K562 (cell line): ENCODE measurements around the gene PI4K2B. TPM values are rescaled to one million over a fixed set of nuclear protein-coding genes. Genes with fewer than 3 reads are reported as not detected.

Experiments
- ARID1B ChIP-seq: fragments of 450-650 bp; IDR thresholded peaks from 2 replicates; pipeline ENCODE4 v1.6.1; 2016; ENCODE audit warnings: antibody characterized with exemption, mild to moderate bottlenecking, inconsistent platforms
- ARNT ChIP-seq, 2 experiments: fragments of 450-650 bp; IDR thresholded peaks; 2 replicates each; pipeline ENCODE4 v1.6.1; 2016; ENCODE audit warnings: mild to moderate bottlenecking in 1 of 2
- BMI1 ChIP-seq: fragments of 150-350 bp; IDR thresholded peaks from 2 replicates; pipeline ENCODE4 v1.6.1; 2014; ENCODE audit warnings: low read length
- BRCA1 ChIP-seq, 2 experiments: fragments of 450-650 bp in 1 of 2; sonication (generic) in 1 of 2; formaldehyde crosslinking in 1 of 2; IDR thresholded peaks; 2 replicates each; pipeline versions ENCODE4 v1.5.0 to v1.6.1; 2017 to 2020; ENCODE audit warnings: mild to moderate bottlenecking in 1 of 2, missing genetic modification reagents in 1 of 2
- CHD4 ChIP-seq: fragments of 200-600 bp; sonication (generic); IDR thresholded peaks from 3 replicates; pipeline ENCODE4 v1.6.1; 2012; ENCODE audit warnings: low read depth, mild to moderate bottlenecking, mixed read lengths, low read length, inconsistent platforms; ENCODE audit not compliant: insufficient read depth, insufficient replicate concordance, poor library complexity, severe bottlenecking
- ESRRA ChIP-seq: fragments of 450-650 bp; IDR thresholded peaks from 2 replicates; pipeline ENCODE4 v1.6.1; 2014; ENCODE audit warnings: low read depth, mild to moderate bottlenecking, moderate library complexity, borderline replicate concordance
- FOXK1 ChIP-seq: sonication (generic); formaldehyde crosslinking; IDR thresholded peaks from 2 replicates; pipeline ENCODE4 v1.8.0; 2022; ENCODE audit warnings: missing genetic modification reagents, mild to moderate bottlenecking, borderline replicate concordance
- GATA2 ChIP-seq: sonication (generic); formaldehyde crosslinking; IDR thresholded peaks from 2 replicates; pipeline ENCODE4 v1.4.0; 2020; ENCODE audit warnings: mild to moderate bottlenecking, missing genetic modification reagents
- HNRNPK ChIP-seq: fragments of 200-400 bp; formaldehyde crosslinking; IDR thresholded peaks from one replicate; pipeline ENCODE4 v1.6.1; 2018; ENCODE audit warnings: mild to moderate bottlenecking, low read depth, low read length; ENCODE audit not compliant: poor library complexity, severe bottlenecking
- KAT8 ChIP-seq: fragments of 450-650 bp; IDR thresholded peaks from 2 replicates; pipeline ENCODE4 v1.6.1; 2016; ENCODE audit warnings: low read depth, mild to moderate bottlenecking
- MCM7 ChIP-seq, 2 experiments: fragments of 450-650 bp; IDR thresholded peaks; 2 replicates each; pipeline ENCODE4 v1.6.1; 2016 to 2018
- MIER1 ChIP-seq: fragments of 450-650 bp; IDR thresholded peaks from 2 replicates; pipeline ENCODE4 v1.6.1; 2016; ENCODE audit warnings: antibody characterized with exemption, mild to moderate bottlenecking, low read depth
- NCOA1 ChIP-seq: fragments of 450-650 bp; IDR thresholded peaks from 2 replicates; pipeline ENCODE4 v1.6.1; 2016; ENCODE audit warnings: low read depth
- NCOR1 ChIP-seq: fragments of 450-650 bp; IDR thresholded peaks from 2 replicates; pipeline ENCODE4 v1.6.1; 2016; ENCODE audit warnings: mild to moderate bottlenecking, moderate library complexity
- PHB2 ChIP-seq: fragments of 450-650 bp; IDR thresholded peaks from 2 replicates; pipeline ENCODE4 v1.6.1; 2017; ENCODE audit warnings: low read depth
- SUPT5H ChIP-seq: fragments of 450-650 bp; IDR thresholded peaks from 2 replicates; pipeline ENCODE4 v1.6.1; 2016
- TSC22D4 ChIP-seq: fragments of 450-650 bp; IDR thresholded peaks from 2 replicates; pipeline ENCODE4 v1.6.1; 2016; ENCODE audit warnings: missing genetic modification characterization, missing biosample characterization, control low read depth
- ZBTB1 ChIP-seq: sonication (generic); formaldehyde crosslinking; IDR thresholded peaks from 2 replicates; pipeline ENCODE4 v1.8.1; 2023; ENCODE audit warnings: missing genetic modification reagents, low read depth, mild to moderate bottlenecking, borderline replicate concordance
- ZBTB17 ChIP-seq: fragments of 450-650 bp; formaldehyde crosslinking; IDR thresholded peaks from 2 replicates; pipeline ENCODE4 v1.4.0; 2020; ENCODE audit warnings: mild to moderate bottlenecking
- ZKSCAN8 ChIP-seq: fragments of 200-800 bp; sonication (Bioruptor generic); IDR thresholded peaks from 2 replicates; pipeline ENCODE4 v1.6.1; 2016; ENCODE audit warnings: missing genetic modification characterization, missing compliant biosample characterization
- ZNF12 ChIP-seq: sonication (generic); formaldehyde crosslinking; IDR thresholded peaks from 2 replicates; pipeline ENCODE4 v1.4.0; 2020; ENCODE audit warnings: mild to moderate bottlenecking, missing genetic modification reagents
- ZNF140 ChIP-seq: fragments of 250-450 bp; sonication (Bioruptor Pico); IDR thresholded peaks from 2 replicates; pipeline ENCODE4 v1.8.0; 2021; ENCODE audit warnings: moderate library complexity, mild to moderate bottlenecking, inconsistent platforms
- ZNF175 ChIP-seq: fragments of 200-800 bp; sonication (Bioruptor generic); IDR thresholded peaks from 2 replicates; pipeline ENCODE4 v1.6.1; 2016; ENCODE audit warnings: low read depth, mild to moderate bottlenecking, missing genetic modification characterization, missing compliant biosample characterization
- ZNF239 ChIP-seq: fragments of 250-450 bp; sonication (Bioruptor Pico); IDR thresholded peaks from 2 replicates; pipeline ENCODE4 v1.4.0; 2020; ENCODE audit warnings: mild to moderate bottlenecking
- ZNF41 ChIP-seq: fragments of 250-450 bp; sonication (Bioruptor Pico); conservative IDR thresholded peaks from 2 replicates; pipeline ENCODE4 v1.4.0; 2020; ENCODE audit warnings: mild to moderate bottlenecking
- ZNF696 ChIP-seq: fragments of 250-450 bp; sonication (Bioruptor Pico); conservative IDR thresholded peaks from 2 replicates; pipeline ENCODE4 v1.4.0; 2020; ENCODE audit warnings: mild to moderate bottlenecking, moderate library complexity
- ZZZ3 ChIP-seq: fragments of 450-650 bp; IDR thresholded peaks from 2 replicates; pipeline ENCODE4 v1.6.1; 2016; ENCODE audit warnings: antibody characterized with exemption, mild to moderate bottlenecking, moderate library complexity
- polyA plus RNA-seq, 8 experiments: library from polyadenylated mRNA; depleted of rRNA in 4 of 8; stranded (reverse) in 5 of 8; unstranded in 3 of 8; fragments of >200 nt; fragmentation: Nextera tagmentation in 2 of 8; fragmentation: Illumina TruSeq in 1 of 8; extraction: Ambion mirVana in 2 of 8; extraction: Trizol in 1 of 8; gene quantifications; 2 replicates each; pipeline versions ENCODE4 v1.2.1 to v1.2.3, GENCODE V29; 2011 to 2014; ENCODE audit warnings: inconsistent platforms in 1 of 8, missing spikeins in 1 of 8
- total RNA-seq, 7 experiments: library from RNA; depleted of rRNA in 6 of 7; stranded (reverse); fragments of >200 nt in 6 of 7; fragmentation: Illumina TruSeq in 2 of 7; extraction: Trizol in 2 of 7; gene quantifications; 2 replicates each; pipeline versions ENCODE4 v1.2.1 to v1.2.3, GENCODE V29; 2011 to 2021; ENCODE audit warnings: low replicate concordance in 1 of 7
- TF ChIP-seq, protein P1 (sequence below): fragments of 450-650 bp; formaldehyde crosslinking; IDR thresholded peaks from 2 replicates; pipeline ENCODE4 v1.4.0; 2020; ENCODE audit warnings: mild to moderate bottlenecking, moderate library complexity
- TF ChIP-seq, protein P2 (sequence below): sonication (generic); formaldehyde crosslinking; IDR thresholded peaks from 2 replicates; pipeline ENCODE4 v1.8.1; 2022; ENCODE audit warnings: missing genetic modification reagents

Gene PI4K2B
- total and polyA plus RNA-seq, 9 of the 15 experiments (the other 6 are each of a cell fraction or from before 2014, with no cell fraction given) = 4.5 to 21.4 (median 16.5) TPM

DNA sequence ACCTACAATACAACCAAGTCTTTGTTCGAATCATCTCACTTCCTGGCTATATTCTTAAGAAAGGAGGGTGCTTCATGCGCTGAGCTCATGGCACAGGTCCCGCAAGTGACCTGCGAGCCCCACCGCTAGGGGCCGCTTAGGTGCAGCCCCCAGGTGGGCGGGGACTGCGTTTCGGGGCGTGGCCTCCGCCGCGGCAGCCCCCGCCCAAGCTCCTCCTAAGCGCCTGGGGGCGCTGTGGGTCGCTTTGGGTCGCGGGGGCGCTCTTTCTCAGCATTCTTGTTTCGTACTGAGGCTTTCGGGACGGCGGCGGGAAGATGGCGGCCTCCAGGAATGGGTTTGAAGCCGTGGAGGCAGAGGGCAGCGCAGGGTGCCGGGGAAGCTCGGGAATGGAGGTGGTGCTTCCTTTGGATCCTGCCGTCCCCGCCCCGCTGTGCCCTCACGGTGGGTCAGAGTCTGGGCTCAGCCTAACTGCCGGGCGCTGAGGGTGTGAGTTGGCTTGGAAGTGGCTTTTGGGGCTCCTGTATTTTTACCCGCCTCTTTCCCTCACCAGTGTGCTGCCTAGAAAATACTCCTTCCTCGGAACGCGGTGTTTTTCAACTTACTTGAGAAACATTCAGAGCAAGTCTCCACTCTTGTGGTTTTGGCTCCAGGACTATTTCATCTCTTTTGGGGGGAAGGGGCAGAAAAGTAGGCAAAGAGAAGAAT, 78.8 kb downstream of the PI4K2B start, which contains the start of gene ZCCHC4 (continued):
- TF ChIP-seq MCM7 (IDR thresholded peaks at IDR 0.05) (no peak), ZNF41 (CRISPR knock-in tag) (no peak), BMI1 (no peak), KAT8 (0 out of 2 replicates have a peak, but pooled peaks have one; percentile 26), ZNF12 (CRISPR knock-in tag) (no peak), ZNF175 (CRISPR knock-in tag) (0 out of 2 replicates have a peak, but pooled peaks have one; percentile 43), MIER1 (no peak), CHD4 (no peak), BRCA1 (IDR thresholded peaks at IDR 0.05) (no peak), BRCA1 (CRISPR knock-in tag; IDR thresholded peaks at IDR 0.05) (no peak), ZNF696 (no peak), ZBTB17 (0 out of 2 replicates have a peak, but pooled peaks have one; percentile 40), NCOR1 (peak; percentile 58), HNRNPK (no peak), NCOA1 (no peak), SUPT5H (peak; percentile 88), GATA2 (CRISPR knock-in tag) (no peak), ESRRA (peak; percentile 62; the same call in 1 of the 2 replicates), ARID1B (no peak; the same call in 1 of the 2 replicates), ZBTB1 (CRISPR knock-in tag) (peak; percentile 42; the same call in 1 of the 2 replicates), ZNF239 (peak; percentile 49; the same call in 1 of the 2 replicates), PHB2 (no peak), ZNF140 (CRISPR knock-in tag) (no peak), ZZZ3 (peak; percentile 91), ZKSCAN8 (no peak), ARNT (IDR thresholded peaks at IDR 0.05) (0 out of 4 replicates have a peak, but pooled peaks of 1 of the 2 experiments have one; percentile 33), FOXK1 (no peak), TSC22D4 (tag) (no peak)
- TF ChIP-seq, protein P1, sequence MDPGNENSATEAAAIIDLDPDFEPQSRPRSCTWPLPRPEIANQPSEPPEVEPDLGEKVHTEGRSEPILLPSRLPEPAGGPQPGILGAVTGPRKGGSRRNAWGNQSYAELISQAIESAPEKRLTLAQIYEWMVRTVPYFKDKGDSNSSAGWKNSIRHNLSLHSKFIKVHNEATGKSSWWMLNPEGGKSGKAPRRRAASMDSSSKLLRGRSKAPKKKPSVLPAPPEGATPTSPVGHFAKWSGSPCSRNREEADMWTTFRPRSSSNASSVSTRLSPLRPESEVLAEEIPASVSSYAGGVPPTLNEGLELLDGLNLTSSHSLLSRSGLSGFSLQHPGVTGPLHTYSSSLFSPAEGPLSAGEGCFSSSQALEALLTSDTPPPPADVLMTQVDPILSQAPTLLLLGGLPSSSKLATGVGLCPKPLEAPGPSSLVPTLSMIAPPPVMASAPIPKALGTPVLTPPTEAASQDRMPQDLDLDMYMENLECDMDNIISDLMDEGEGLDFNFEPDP (CRISPR knock-in tag) = no peak
- TF ChIP-seq, protein P2, sequence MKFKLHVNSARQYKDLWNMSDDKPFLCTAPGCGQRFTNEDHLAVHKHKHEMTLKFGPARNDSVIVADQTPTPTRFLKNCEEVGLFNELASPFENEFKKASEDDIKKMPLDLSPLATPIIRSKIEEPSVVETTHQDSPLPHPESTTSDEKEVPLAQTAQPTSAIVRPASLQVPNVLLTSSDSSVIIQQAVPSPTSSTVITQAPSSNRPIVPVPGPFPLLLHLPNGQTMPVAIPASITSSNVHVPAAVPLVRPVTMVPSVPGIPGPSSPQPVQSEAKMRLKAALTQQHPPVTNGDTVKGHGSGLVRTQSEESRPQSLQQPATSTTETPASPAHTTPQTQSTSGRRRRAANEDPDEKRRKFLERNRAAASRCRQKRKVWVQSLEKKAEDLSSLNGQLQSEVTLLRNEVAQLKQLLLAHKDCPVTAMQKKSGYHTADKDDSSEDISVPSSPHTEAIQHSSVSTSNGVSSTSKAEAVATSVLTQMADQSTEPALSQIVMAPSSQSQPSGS = no peak
